Psoas muscle (tissue), 8 donors: Measurements from ENCODE around the gene MFSD6. TPM values are rescaled to one million over a fixed set of nuclear protein-coding genes. Genes with fewer than 3 reads are reported as not detected.

Experiments used
- ATAC-seq, 4 donors: fragments of 200-7000 bp; cut with Tn5 transposase; one replicate each; pipeline ENCODE4 v1.9.1; 2020; ENCODE audit warnings: moderate library complexity in 3 of 4, mild to moderate bottlenecking in 2 of 4
- DNase-seq, 2 donors: peaks; one replicate each; pipeline ENCODE4 v3.0.0-alpha.2; 2020
- H3K27ac ChIP-seq: fragments of 200-600 bp; one replicate; pipeline ENCODE4 v1.8.0; 2022
- H3K27me3 ChIP-seq, 3 donors: fragments of 200-600 bp in 1 of 3; one replicate each; pipeline versions ENCODE4 v1.6.1 to v1.8.0; 2013 to 2022; ENCODE audit warnings: low read length in 2 of 3, mild to moderate bottlenecking in 2 of 3, moderate library complexity in 1 of 3; ENCODE audit not compliant: insufficient read depth in 3 of 3
- H3K36me3 ChIP-seq, 2 donors: fragments of 200-600 bp in 1 of 2; one replicate each; pipeline versions ENCODE4 v1.6.1 to v1.8.0; 2013 to 2022; ENCODE audit warnings: low read depth in 1 of 2, mild to moderate bottlenecking in 1 of 2, moderate library complexity in 1 of 2; ENCODE audit not compliant: insufficient read depth in 1 of 2
- H3K4me1 ChIP-seq: fragments of 200-600 bp; one replicate; pipeline ENCODE4 v1.8.0; 2022
- H3K4me3 ChIP-seq: fragments of 200-600 bp; one replicate; pipeline ENCODE4 v1.8.0; 2022; ENCODE audit warnings: mild to moderate bottlenecking
- H3K9me3 ChIP-seq: fragments of 200-600 bp; one replicate; pipeline ENCODE4 v1.8.0; 2022
- WGBS, 3 donors: extraction: QIAGEN DNeasy Blood & Tissue Kit; methylation state at CpG; one replicate each; pipeline versions ENCODE4 v1.1.6 to v1.1.7; 2013; 5-methylcytosine and 5-hydroxymethylcytosine counted together
- intact Hi-C, 2 donors: fragments of 100-400 bp; cut with DNase I; formaldehyde crosslinking; loops; one replicate each; pipeline versions ENCODE4 v1.11.0 to v1.14.2; 2022
- polyA plus RNA-seq, 3 donors: library from polyadenylated mRNA; stranded (reverse); fragments of 200-250 nt; gene quantifications; one replicate each; pipeline ENCODE4 v1.2.3, GENCODE V29; 2013
- total RNA-seq, 4 donors: library from RNA; stranded (reverse); fragmentation: NEBNext Ultra II Directional in 2 of 4; extraction: Animal tissue kit (Norgen Biotek cat#: 25700) in 2 of 4; gene quantifications; one replicate each; pipeline versions ENCODE4 v1.2.1 to v1.2.4, GENCODE V29; 2021 to 2023
- TF ChIP-seq, protein P1 (sequence below): fragments of 200-600 bp; IDR thresholded peaks from one replicate; pipeline ENCODE4 v1.8.0; 2022; ENCODE audit warnings: antibody characterized with exemption
- donor health status: healthy with polysubstance abuse.
- donor health status: DM: no; HTN: no; CAD: no; lungs with moderate emphysema.
- donor health status: Bipolar disorder and iron deficiency.
- donor health status: healthy.
- donor health status: DM: yes; HTN: yes; CAD: no.
- donor health status: DM: no; HTN: no; CAD: no.
- donor health status: DM: no; HTN: no; CAD: no.
- donor health status: DM: yes; HTN: yes; CAD: no.

MFSD6 gene
- total and polyA plus RNA-seq, 7 donors, result 2.6 to 9.4 (median 5.0) TPM

DNA sequence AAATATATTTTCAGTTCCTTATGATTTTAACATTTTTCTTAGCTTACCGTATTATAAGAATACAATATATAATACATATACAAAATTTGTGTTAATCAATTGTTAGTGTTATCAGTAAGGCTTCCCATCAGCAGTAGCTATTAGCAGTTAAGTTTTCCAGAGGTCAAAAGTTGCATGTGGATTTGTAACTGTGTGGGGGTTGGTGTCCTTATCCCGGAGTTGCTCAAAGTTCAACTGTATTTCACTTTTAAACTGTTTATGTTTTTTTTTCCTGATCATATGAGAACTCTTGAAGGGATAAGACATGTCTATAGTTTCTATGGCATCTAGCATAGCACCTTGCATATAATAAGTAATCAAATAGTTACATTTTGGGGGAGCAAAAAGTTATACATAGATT, 11.9 kb upstream of the MFSD6 start:
- no peak overlapping the region for H3K27ac ChIP-seq
- no peaks in the 10 kb centered on the region for H3K36me3 ChIP-seq
- DNase-seq (no peak), ATAC-seq (no peak)
- TF ChIP-seq, protein P1, sequence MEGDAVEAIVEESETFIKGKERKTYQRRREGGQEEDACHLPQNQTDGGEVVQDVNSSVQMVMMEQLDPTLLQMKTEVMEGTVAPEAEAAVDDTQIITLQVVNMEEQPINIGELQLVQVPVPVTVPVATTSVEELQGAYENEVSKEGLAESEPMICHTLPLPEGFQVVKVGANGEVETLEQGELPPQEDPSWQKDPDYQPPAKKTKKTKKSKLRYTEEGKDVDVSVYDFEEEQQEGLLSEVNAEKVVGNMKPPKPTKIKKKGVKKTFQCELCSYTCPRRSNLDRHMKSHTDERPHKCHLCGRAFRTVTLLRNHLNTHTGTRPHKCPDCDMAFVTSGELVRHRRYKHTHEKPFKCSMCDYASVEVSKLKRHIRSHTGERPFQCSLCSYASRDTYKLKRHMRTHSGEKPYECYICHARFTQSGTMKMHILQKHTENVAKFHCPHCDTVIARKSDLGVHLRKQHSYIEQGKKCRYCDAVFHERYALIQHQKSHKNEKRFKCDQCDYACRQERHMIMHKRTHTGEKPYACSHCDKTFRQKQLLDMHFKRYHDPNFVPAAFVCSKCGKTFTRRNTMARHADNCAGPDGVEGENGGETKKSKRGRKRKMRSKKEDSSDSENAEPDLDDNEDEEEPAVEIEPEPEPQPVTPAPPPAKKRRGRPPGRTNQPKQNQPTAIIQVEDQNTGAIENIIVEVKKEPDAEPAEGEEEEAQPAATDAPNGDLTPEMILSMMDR, result no peak
- no peaks in the 10 kb centered on the region for H3K27me3 ChIP-seq
- no peaks in the 10 kb centered on the region for H3K4me1 ChIP-seq
- no peak overlapping the region for H3K4me3 ChIP-seq
- WGBS, 3 donors, result 76 to 78% (median 77%) methylated on average over 2 of the region's 2 CpGs
- intact Hi-C loops, result no loop called here
- H3K9me3 ChIP-seq, result no peaks in the 10 kb centered on the region

DNA sequence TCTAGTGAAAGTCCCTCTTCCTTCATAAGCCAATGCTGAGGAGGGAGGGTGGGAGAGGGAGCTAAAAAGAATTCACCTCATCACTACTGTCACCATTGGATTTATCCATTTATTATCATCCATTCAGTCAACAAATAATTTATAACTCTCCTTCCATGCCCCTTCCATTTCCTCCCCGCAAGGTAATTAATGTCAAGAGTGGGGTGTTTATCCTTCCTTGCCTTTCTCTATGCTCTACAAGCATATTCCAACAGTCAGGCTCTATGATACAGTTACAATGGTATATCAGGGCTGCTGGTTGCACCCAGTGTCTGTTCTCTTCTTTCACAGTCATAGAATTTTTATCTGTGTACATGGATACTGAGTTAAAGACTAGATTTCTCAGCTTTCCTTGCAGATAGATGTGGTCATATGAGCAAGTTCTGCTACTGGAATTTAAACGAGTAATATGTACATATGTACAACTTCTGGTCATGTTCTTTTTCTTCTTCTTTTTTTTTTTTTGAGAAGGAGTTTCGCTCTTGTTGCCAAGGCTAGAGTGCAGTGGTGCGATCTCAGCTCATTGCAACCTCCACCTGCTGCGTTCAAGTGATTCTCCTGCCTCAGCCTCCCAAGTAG, 5.1 kb upstream of the MFSD6 start:
- DNase-seq (no peak), ATAC-seq (no peak)
- H3K36me3 ChIP-seq, result no peaks in the 10 kb centered on the region
- no peak overlapping the region for H3K27ac ChIP-seq
- no peaks in the 10 kb centered on the region for H3K27me3 ChIP-seq
- H3K4me1 ChIP-seq, result no peaks in the 10 kb centered on the region
- intact Hi-C loops, result no loop called here
- WGBS, 3 donors, result 48 to 65% (median 49%) methylated on average over 5 of the region's 5 CpGs
- no peak overlapping the region for H3K4me3 ChIP-seq
- TF ChIP-seq, protein P1, result no peak
- no peaks in the 10 kb centered on the region for H3K9me3 ChIP-seq

DNA sequence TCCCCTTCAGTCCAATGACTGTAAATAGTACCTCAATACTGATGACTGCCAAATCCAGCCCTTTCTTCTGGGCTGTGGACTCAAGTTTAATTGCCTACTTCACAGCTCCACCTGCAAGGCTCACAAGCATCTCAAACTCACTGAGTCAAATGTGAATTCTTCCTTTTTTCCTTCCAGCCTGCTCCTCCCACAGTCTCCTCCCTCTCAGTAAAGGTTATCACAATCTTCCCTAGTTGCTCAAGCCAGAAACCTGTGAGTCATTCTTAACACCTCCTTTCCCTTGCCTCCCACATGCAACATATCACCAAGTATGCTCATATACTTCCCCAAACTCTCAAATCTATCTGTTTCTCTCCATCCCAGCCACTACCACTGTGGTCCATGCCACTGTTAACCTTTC, 3.7 kb upstream of the MFSD6 start:
- no peak for DNase-seq
- no peaks in the 10 kb centered on the region for H3K9me3 ChIP-seq
- no peak overlapping the region for H3K27ac ChIP-seq
- H3K4me1 ChIP-seq, result no peaks in the 10 kb centered on the region
- intact Hi-C loops, result no loop called here
- no peak for ATAC-seq
- no peaks in the 10 kb centered on the region for H3K36me3 ChIP-seq
- H3K4me3 ChIP-seq, result no peak overlapping the region
- TF ChIP-seq, protein P1, result no peak
- no peaks in the 10 kb centered on the region for H3K27me3 ChIP-seq

DNA sequence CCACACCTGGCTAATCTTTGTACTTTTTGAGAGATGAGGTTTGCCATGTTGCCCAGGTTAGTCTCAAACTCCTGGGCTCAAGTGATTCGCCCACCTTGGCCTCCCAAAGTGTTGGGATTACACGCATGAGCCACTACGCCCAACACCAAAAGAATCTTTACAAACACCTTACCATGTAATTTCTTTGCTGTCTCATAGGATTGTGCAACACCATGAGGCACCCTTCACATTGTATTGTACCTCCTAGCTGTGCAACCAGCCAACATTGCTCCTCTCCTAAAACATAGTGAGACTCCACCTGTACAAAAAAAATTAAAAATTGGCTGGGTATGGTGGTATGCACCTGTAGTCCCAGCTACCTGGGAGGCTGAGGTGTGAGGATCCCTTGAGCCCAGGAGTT, 3.1 kb upstream of the MFSD6 start:
- no peak for DNase-seq
- H3K27ac ChIP-seq, result no peak overlapping the region
- H3K27me3 ChIP-seq, result peaks cover 0 to 4% (median 0%) of the 10 kb centered on the region in 3 donors
- intact Hi-C loops, result no loop called here
- WGBS, 3 donors, result 86 to 95% (median 89%) methylated on average over 3 of the region's 3 CpGs
- TF ChIP-seq, protein P1, result no peak
- H3K4me1 ChIP-seq, result no peaks in the 10 kb centered on the region
- no peak overlapping the region for H3K4me3 ChIP-seq
- H3K36me3 ChIP-seq, result no peaks in the 10 kb centered on the region
- no peaks in the 10 kb centered on the region for H3K9me3 ChIP-seq
- no peak for ATAC-seq

DNA sequence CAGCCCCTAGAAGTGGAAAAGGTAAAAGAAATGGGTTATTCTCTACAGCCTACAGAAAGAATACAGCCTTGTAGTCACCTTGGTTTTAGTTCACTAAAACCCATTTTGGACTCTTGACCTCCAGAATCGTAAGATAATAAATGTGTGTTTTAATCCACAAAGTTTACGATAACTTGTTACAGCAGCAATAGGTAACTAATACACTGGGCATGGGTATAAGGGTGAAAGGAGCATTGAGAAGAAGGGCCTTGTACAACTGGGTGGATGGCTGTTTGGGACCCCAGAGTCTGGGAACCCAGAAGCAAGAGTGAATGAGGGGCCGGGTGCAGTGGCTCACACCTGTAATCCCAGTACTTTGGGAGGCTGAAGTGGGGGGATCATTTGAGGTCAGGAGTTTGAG, 2.2 kb upstream of the MFSD6 start:
- no peak overlapping the region for H3K4me3 ChIP-seq
- H3K27ac ChIP-seq, result no peak overlapping the region
- WGBS, 3 donors, result 80 to 97% (median 81%) methylated on average over 3 of the region's 3 CpGs
- no peaks in the 10 kb centered on the region for H3K9me3 ChIP-seq
- DNase-seq, result no peak
- peaks cover 0 to 9% (median 0%) of the 10 kb centered on the region in 3 donors for H3K27me3 ChIP-seq
- no peaks in the 10 kb centered on the region for H3K4me1 ChIP-seq
- no peaks in the 10 kb centered on the region for H3K36me3 ChIP-seq
- intact Hi-C loops, result no loop called here
- ATAC-seq, result no peak
- TF ChIP-seq, protein P1, result no peak
